Neutrophil (primary cell): ENCODE measurements around the gene SLC5A1.

ENCODE experiments used
- H3K27ac ChIP-seq: fragments of 200-600 bp; sonication (generic); 2 replicates; pipeline ENCODE4 v1.5.1; 2016; ENCODE audit warnings: mild to moderate bottlenecking, moderate library complexity
- H3K27me3 ChIP-seq: fragments of 200-600 bp; sonication (generic); 2 replicates; pipeline ENCODE4 v1.6.0; 2016; ENCODE audit warnings: mild to moderate bottlenecking
- H3K36me3 ChIP-seq: fragments of 200-600 bp; sonication (generic); 2 replicates; pipeline ENCODE4 v1.5.1; 2017
- H3K4me1 ChIP-seq, 2 experiments: fragments of 200-600 bp in 1 of 2; sonication (generic) in 1 of 2; 1 replicate in 1 of 2; 2 replicates in 1 of 2; pipeline versions ENCODE4 v1.5.1 to v1.6.1; 2013 to 2016; ENCODE audit warnings: low read depth in 1 of 2, low read length in 1 of 2, mild to moderate bottlenecking in 1 of 2, moderate library complexity in 1 of 2; ENCODE audit not compliant: control insufficient read depth in 1 of 2, insufficient read depth in 1 of 2
- H3K4me3 ChIP-seq, 2 experiments: fragments of 200-600 bp in 1 of 2; sonication (generic) in 1 of 2; 1 replicate in 1 of 2; 2 replicates in 1 of 2; pipeline ENCODE4 v1.5.1; 2013 to 2016; ENCODE audit warnings: low read depth in 1 of 2, low read length in 1 of 2, mild to moderate bottlenecking in 1 of 2, moderate library complexity in 1 of 2
- H3K9me3 ChIP-seq: fragments of 200-600 bp; sonication (generic); 2 replicates; pipeline ENCODE4 v1.5.1; 2016
- CTCF ChIP-seq: fragments of 200-600 bp; sonication (generic); IDR thresholded peaks from 2 replicates; pipeline ENCODE4 v1.5.1; 2016; ENCODE audit warnings: antibody characterized with exemption

The SLC5A1 gene

GRCh38 chr22:32013200-32013599 is 29.9 kb upstream of the SLC5A1 start:
- Histone ChIP-seq H3K4me3 (no peak overlapping the region), H3K27me3 (peaks cover 13% of the 10 kb centered on the region), H3K27ac (no peak overlapping the region), H3K36me3 (no peaks in the 10 kb centered on the region), H3K9me3 (no peaks in the 10 kb centered on the region), H3K4me1 (no peaks in the 10 kb centered on the region)
- no peak for TF ChIP-seq CTCF

- Histone ChIP-seq H3K4me1 (no peaks in the 10 kb centered on the region), H3K36me3 (no peaks in the 10 kb centered on the region), H3K27me3 (peaks cover 21% of the 10 kb centered on the region), H3K9me3 (no peaks in the 10 kb centered on the region), H3K4me3 (no peak overlapping the region), H3K27ac (no peak overlapping the region)
- TF ChIP-seq CTCF, result no peak
These were observed 27.0 kb upstream of the SLC5A1 start for GRCh38 chr22:32016081-32016480.

GRCh38 chr22:32018056-32018455 is 25.0 kb upstream of the SLC5A1 start:
- Histone ChIP-seq H3K36me3 (no peaks in the 10 kb centered on the region), H3K4me3 (no peak overlapping the region), H3K9me3 (no peaks in the 10 kb centered on the region), H3K4me1 (no peaks in the 10 kb centered on the region), H3K27me3 (peaks cover 21% of the 10 kb centered on the region), H3K27ac (no peak overlapping the region)
- no peak for TF ChIP-seq CTCF

- peaks cover 30% of the 10 kb centered on the region for H3K27me3 ChIP-seq
- H3K9me3 ChIP-seq, result no peaks in the 10 kb centered on the region
- H3K4me1 ChIP-seq, result no peaks in the 10 kb centered on the region
- no peak for TF ChIP-seq CTCF
- no peak overlapping the region for H3K27ac ChIP-seq
- no peak overlapping the region for H3K4me3 ChIP-seq
- H3K36me3 ChIP-seq, result no peaks in the 10 kb centered on the region
These were observed 22.9 kb upstream of the SLC5A1 start for GRCh38 chr22:32020117-32020516.

GRCh38 chr22:32021716-32022115 is 21.3 kb upstream of the SLC5A1 start:
- H3K4me1 ChIP-seq, result no peaks in the 10 kb centered on the region
- no peaks in the 10 kb centered on the region for H3K36me3 ChIP-seq
- H3K4me3 ChIP-seq, result no peak overlapping the region
- H3K9me3 ChIP-seq, result no peaks in the 10 kb centered on the region
- peaks cover 44% of the 10 kb centered on the region for H3K27me3 ChIP-seq
- no peak overlapping the region for H3K27ac ChIP-seq
- no peak for TF ChIP-seq CTCF

- H3K9me3 ChIP-seq, result no peaks in the 10 kb centered on the region
- no peak overlapping the region for H3K4me3 ChIP-seq
- H3K36me3 ChIP-seq, result no peaks in the 10 kb centered on the region
- no peak for TF ChIP-seq CTCF
- H3K27ac ChIP-seq, result no peak overlapping the region
- peaks cover 41% of the 10 kb centered on the region for H3K27me3 ChIP-seq
- H3K4me1 ChIP-seq, result no peaks in the 10 kb centered on the region
These were observed 19.7 kb upstream of the SLC5A1 start for GRCh38 chr22:32023251-32023827.
